ENCODE data around the gene MACROD2. TPM values are rescaled to one million over a fixed set of nuclear protein-coding genes. Genes with fewer than 3 reads are reported as not detected.
"Not testable (repeated sequence)": the region's sequence is repeated elsewhere in the genome, so short reads cannot be mapped to it uniquely, and the experiment has no call there.

MACROD2 gene
- total RNA-seq, 1 experiment from 2014 or later = 1.3 TPM

DNA sequence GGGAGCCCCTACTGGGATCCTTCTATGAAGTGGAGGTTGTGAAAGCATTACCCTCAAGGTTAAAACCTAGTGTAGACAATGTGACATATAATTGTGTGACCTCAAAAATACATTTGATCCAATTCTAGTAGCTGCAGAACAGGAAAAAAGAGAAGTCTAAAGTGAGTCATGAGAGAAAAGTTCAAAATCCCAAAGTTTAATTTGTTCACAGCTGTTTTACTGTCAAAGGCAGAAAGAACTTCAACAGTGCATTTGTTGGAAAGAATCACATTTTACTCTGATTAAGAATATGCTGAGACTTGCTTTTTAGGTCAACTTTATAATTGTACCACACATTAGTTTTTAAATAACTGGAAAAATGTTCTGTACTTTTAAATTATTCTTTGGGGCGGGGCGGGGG is 1369.5 kb downstream of the MACROD2 start:
- in situ Hi-C loops (cut with HindIII; ENCODE audit: low pct_unique_long_range_greater_than_20kb, low sequenced_read_pairs) = no loop called here
- no peak for DNase-seq (ENCODE audit: low read depth, low spot score)

GRCh38 chr20:15370370-15370769 is 1375.1 kb downstream of the MACROD2 start:
- DNase-seq (ENCODE audit: low read depth, low spot score) = no peak
- in situ Hi-C loops (cut with HindIII; ENCODE audit: low pct_unique_long_range_greater_than_20kb, low sequenced_read_pairs) = no loop called here

DNA sequence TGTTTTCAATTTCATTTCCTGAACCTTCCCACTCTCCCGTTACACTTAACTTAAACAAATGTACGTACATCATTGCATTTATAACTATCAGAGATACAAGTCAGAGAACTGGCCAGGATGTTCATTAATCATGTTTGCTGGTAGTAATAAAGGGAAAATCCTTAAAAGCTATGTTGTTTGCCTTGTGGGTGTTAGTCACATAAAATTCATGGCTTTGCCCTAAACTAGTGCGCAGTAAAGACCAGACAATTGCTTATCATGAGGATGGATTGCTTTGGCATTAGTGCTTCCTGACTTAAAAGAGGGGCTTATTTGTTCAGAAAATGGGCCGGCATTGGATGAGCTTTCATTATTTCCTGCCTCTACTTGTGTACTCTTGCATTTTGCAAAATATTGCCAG is 1379.4 kb downstream of the MACROD2 start:
- no peak for DNase-seq (ENCODE audit: low read depth, low spot score)
- in situ Hi-C loops (cut with HindIII; ENCODE audit: low pct_unique_long_range_greater_than_20kb, low sequenced_read_pairs) = no loop called here

DNA sequence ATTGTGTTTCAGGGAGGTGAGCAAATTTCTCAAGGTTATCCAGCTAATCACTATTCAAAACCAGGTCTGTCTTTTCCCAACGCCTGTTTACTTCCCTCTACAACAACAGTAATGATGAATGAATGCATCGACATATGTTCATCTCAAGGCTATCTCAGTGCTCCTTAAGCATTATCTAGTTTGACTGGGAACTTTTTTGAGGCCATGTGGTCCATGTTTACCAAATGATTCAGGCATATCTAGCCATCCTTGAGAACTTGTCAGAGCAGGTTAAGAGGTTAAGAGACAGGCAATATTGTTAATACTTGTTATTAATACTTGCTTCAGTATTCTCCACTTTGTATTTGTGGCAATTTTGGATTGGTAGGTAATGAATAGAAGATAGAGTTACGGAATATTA is 1380.5 kb downstream of the MACROD2 start:
- DNase-seq (ENCODE audit: low read depth, low spot score) = no peak
- in situ Hi-C loops (cut with HindIII; ENCODE audit: low pct_unique_long_range_greater_than_20kb, low sequenced_read_pairs) = no loop called here

DNA sequence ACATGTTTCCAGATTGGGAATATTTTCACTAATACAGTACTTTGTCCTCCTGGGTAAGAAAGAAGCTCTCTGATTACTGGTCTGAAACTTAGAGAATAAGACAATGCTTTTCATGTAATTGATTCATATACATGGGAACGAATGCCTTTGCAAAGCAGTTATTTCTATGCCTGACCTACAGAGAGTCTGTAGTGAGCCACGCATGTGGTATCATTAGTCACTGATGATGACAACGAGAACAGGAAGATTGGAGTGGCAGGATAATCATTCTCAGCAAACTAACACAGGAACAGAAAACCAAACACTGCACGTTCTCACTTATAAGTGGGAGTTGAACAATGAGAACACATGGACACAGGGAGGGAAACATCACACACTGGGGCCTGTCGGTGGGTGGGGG is 1382.3 kb downstream of the MACROD2 start:
- DNase-seq (ENCODE audit: low read depth, low spot score) = peak; percentile 4
- in situ Hi-C loops (cut with HindIII; ENCODE audit: low pct_unique_long_range_greater_than_20kb, low sequenced_read_pairs) = not testable (repeated sequence)

GRCh38 chr20:15378151-15378550 is 1382.8 kb downstream of the MACROD2 start:
- DNase-seq (ENCODE audit: low read depth, low spot score) = peak; percentile 34
- in situ Hi-C loops (cut with HindIII; ENCODE audit: low pct_unique_long_range_greater_than_20kb, low sequenced_read_pairs) = no loop called here

DNA sequence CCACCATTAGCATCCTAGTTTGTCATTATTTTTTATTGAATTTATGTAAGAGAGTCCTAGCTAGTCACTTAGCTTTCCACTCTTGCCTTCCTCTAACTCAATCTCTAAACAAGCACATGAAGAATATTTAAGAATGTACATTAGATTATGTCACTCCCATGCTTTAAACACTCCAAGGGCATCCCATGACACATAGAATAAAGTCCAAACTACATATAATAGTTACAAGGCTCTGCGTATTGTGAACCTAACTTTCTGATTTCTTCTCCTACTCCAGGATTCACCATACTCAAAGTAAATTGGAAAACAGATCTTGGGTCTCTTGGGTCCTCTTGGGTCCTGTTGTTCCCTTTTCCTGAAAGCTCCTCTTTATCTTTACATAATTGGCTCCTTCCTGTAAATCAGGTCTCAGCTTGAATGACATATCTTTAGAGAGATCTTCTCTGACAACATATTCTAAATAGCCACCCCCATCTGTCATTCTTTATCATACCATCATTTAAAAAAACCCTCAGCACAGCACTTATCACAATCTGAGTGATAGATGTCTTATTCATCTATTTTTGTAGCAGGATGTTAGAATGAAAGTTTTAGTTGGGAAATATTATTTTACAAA is 1384.5 kb downstream of the MACROD2 start:
- in situ Hi-C loops (cut with HindIII; ENCODE audit: low pct_unique_long_range_greater_than_20kb, low sequenced_read_pairs) = no loop called here
- no peak for DNase-seq (ENCODE audit: low read depth, low spot score)

DNA sequence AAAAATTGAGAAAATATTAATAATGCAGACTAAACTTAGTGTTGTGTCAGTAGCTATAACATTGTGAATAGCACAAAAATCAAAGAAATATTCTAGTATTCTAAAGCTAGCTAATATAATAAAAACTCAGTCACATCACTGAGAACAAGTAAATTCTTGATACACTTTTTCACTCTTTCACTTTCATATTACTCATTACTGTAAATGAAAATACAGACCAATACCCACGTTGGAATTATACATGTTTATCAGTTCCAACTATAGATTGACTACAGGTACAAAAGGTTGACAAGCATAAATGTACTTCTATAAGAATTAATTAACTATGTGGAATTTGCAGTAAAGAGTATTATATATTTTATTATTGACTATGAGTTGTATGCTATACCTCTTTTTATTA is 1385.5 kb downstream of the MACROD2 start:
- DNase-seq (ENCODE audit: low read depth, low spot score) = no peak
- in situ Hi-C loops (cut with HindIII; ENCODE audit: low pct_unique_long_range_greater_than_20kb, low sequenced_read_pairs) = no loop called here

GRCh38 chr20:15387228-15387627 is 1391.9 kb downstream of the MACROD2 start:
- no peak for DNase-seq (ENCODE audit: low read depth, low spot score)
- in situ Hi-C loops (cut with HindIII; ENCODE audit: low pct_unique_long_range_greater_than_20kb, low sequenced_read_pairs) = no loop called here

DNA sequence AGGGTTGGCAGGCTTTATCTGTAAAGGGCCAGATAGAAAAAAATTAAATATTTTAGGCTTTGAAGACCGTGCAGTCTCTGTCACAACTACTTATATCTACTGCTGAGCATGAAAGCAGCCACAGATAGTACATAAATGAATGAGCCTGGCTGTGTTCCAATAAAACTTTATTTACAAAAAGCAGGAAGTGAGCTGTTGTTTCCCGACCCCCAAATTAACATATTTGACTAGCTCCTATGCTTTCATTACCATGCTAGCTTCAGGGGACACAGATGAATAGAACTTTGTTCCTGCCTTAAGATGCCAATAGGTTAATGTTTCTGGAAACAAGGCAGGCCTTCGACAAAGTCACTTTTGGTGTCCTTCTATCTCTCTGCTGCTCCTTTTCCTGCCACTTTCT is 1400.1 kb downstream of the MACROD2 start:
- in situ Hi-C loops (cut with HindIII; ENCODE audit: low pct_unique_long_range_greater_than_20kb, low sequenced_read_pairs) = no loop called here
- DNase-seq (ENCODE audit: low read depth, low spot score) = no peak

- in situ Hi-C loops (cut with HindIII; ENCODE audit: low pct_unique_long_range_greater_than_20kb, low sequenced_read_pairs) = no loop called here
- no peak for DNase-seq (ENCODE audit: low read depth, low spot score)
Observed at GRCh38 chr20:15396026-15396425, 1400.7 kb downstream of the MACROD2 start.

DNA sequence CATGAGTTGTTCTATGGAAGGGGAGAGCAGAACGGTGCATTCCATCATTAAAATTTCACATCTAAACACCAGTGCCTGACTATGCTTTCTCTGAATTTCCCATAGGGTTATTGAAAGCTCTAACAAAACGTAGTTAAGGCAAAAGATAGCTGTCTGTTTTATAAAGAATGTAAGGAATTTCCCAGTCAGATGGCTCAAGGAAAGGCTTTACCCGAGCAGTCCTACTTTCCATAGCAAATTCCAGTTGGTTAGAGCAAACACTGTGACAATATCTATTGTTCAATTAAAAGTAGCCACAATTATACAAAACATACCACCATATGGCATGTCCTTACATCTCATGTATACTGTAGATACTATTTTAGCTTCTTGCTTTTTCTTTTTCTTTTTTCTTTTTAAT is 1401.6 kb downstream of the MACROD2 start:
- DNase-seq (ENCODE audit: low read depth, low spot score) = no peak
- in situ Hi-C loops (cut with HindIII; ENCODE audit: low pct_unique_long_range_greater_than_20kb, low sequenced_read_pairs) = no loop called here

DNA sequence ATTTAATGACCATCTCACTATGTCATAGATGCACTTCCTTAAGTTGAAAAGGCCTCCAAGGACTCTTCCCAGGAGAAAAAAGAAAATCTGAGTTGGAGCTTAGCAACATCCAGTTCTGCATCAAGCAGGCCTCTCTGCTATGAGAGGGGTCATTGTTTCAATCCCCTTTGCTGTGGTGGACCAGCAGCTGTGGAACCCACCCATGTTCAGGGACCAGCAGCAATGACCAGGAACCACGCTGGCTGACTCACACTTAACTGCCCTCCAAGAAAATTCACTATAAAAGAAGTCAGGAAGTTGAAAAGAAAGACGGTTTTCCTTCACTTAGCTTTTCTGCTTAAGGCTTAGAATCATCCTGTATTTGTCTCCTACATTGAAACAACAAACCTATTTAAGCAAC is 1404.5 kb downstream of the MACROD2 start:
- no peak for DNase-seq (ENCODE audit: low read depth, low spot score)
- in situ Hi-C loops (cut with HindIII; ENCODE audit: low pct_unique_long_range_greater_than_20kb, low sequenced_read_pairs) = no loop called here

- DNase-seq (ENCODE audit: low read depth, low spot score) = no peak
- in situ Hi-C loops (cut with HindIII; ENCODE audit: low pct_unique_long_range_greater_than_20kb, low sequenced_read_pairs) = no loop called here
Observed at GRCh38 chr20:15406072-15406471, 1410.8 kb downstream of the MACROD2 start.

GRCh38 chr20:15411781-15412180 is 1416.5 kb downstream of the MACROD2 start:
- in situ Hi-C loops (cut with HindIII; ENCODE audit: low pct_unique_long_range_greater_than_20kb, low sequenced_read_pairs) = no loop called here
- no peak for DNase-seq (ENCODE audit: low read depth, low spot score)

- DNase-seq (ENCODE audit: low read depth, low spot score) = no peak
- in situ Hi-C loops (cut with HindIII; ENCODE audit: low pct_unique_long_range_greater_than_20kb, low sequenced_read_pairs) = no loop called here
Observed at GRCh38 chr20:15415908-15416307, 1420.6 kb downstream of the MACROD2 start.

GRCh38 chr20:15419856-15420255 is 1424.5 kb downstream of the MACROD2 start:
- DNase-seq (ENCODE audit: low read depth, low spot score) = no peak
- in situ Hi-C loops (cut with HindIII; ENCODE audit: low pct_unique_long_range_greater_than_20kb, low sequenced_read_pairs) = no loop called here

DNA sequence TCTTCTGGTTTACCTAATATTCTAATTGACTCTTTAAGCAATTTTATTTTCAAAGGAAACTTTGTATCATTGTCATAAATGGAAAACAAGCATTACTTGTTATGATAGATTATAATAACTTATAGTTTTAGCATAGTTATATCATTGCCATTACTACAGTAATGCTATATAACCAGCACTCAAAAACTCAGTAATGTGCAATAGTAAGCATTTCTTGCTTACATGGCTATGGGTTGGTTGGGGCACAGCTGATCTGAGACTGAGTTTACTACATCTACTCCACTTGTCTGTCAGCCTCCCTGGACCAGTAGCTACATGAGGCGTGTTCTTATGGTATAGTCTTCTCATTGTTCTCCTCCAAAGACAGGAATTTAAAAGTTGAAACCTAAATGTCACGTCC is 1427.7 kb downstream of the MACROD2 start:
- DNase-seq (ENCODE audit: low read depth, low spot score) = no peak
- in situ Hi-C loops (cut with HindIII; ENCODE audit: low pct_unique_long_range_greater_than_20kb, low sequenced_read_pairs) = no loop called here

GRCh38 chr20:15439551-15439950 is 1444.2 kb downstream of the MACROD2 start:
- DNase-seq (ENCODE audit: low read depth, low spot score) = no peak
- in situ Hi-C loops (cut with HindIII; ENCODE audit: low pct_unique_long_range_greater_than_20kb, low sequenced_read_pairs) = no loop called here
